Fibroblast of skin of scalp (primary cell): ENCODE data around the gene PSMA5.
"Not testable (repeated sequence)": the region's sequence is repeated elsewhere in the genome, so short reads cannot be mapped to it uniquely, and the experiment has no call there.

Experiments used
- DNase-seq: peaks from one replicate; pipeline ENCODE4 v3.0.0-alpha.2; 2013

PSMA5 gene

GRCh38 chr1:109392037-109392787 is 34.0 kb downstream of the PSMA5 start:
- DNase-seq: no peak

GRCh38 chr1:109391626-109392025 is 34.6 kb downstream of the PSMA5 start:
- no peak for DNase-seq

GRCh38 chr1:109391157-109391556 is 35.1 kb downstream of the PSMA5 start:
- DNase-seq: peak; percentile 53

GRCh38 chr1:109389638-109390341 is 36.5 kb downstream of the PSMA5 start:
- DNase-seq: no peak

GRCh38 chr1:109388884-109389637 is 37.2 kb downstream of the PSMA5 start:
- no peak for DNase-seq

GRCh38 chr1:109388208-109388711 is 38.0 kb downstream of the PSMA5 start:
- no peak for DNase-seq

- no peak for DNase-seq
Observed at GRCh38 chr1:109386054-109386717, 40.1 kb downstream of the PSMA5 start.

GRCh38 chr1:109385417-109385816 is 40.8 kb downstream of the PSMA5 start:
- no peak for DNase-seq

- no peak for DNase-seq
Observed at GRCh38 chr1:109383854-109384253, 42.4 kb downstream of the PSMA5 start.

- no peak for DNase-seq
Observed at GRCh38 chr1:109383087-109383779, 43.0 kb downstream of the PSMA5 start.

- DNase-seq: no peak
Observed at GRCh38 chr1:109381573-109381972, 44.7 kb downstream of the PSMA5 start.

GRCh38 chr1:109379907-109380306 is 46.3 kb downstream of the PSMA5 start:
- DNase-seq: no peak

GRCh38 chr1:109379422-109379821 is 46.8 kb downstream of the PSMA5 start:
- DNase-seq: peak; percentile 37

- DNase-seq: no peak
Observed at GRCh38 chr1:109377698-109378097, 48.5 kb downstream of the PSMA5 start.

GRCh38 chr1:109373696-109374095 is 52.6 kb downstream of the PSMA5 start:
- not testable (repeated sequence) for DNase-seq

- no peak for DNase-seq
Observed at GRCh38 chr1:109373126-109373525, 53.1 kb downstream of the PSMA5 start.

GRCh38 chr1:109372281-109372680 is 54.0 kb downstream of the PSMA5 start:
- DNase-seq: no peak

GRCh38 chr1:109371341-109371739 is 54.9 kb downstream of the PSMA5 start:
- peak; percentile 80 for DNase-seq

GRCh38 chr1:109370712-109371340 is 55.4 kb downstream of the PSMA5 start:
- DNase-seq: peak; percentile 98

GRCh38 chr1:109369167-109369746 is 57.0 kb downstream of the PSMA5 start:
- peak; percentile 76 for DNase-seq

GRCh38 chr1:109368464-109368863 is 57.8 kb downstream of the PSMA5 start:
- DNase-seq: no peak
